SJSA1 (cell line): ENCODE results near the gene ACOT6. TPM values are rescaled to one million over a fixed set of nuclear protein-coding genes. Genes with fewer than 3 reads are reported as not detected.
"Not testable (repeated sequence)": the region's sequence is repeated elsewhere in the genome, so short reads cannot be mapped to it uniquely, and the experiment has no call there.

ENCODE experiments used
- DNase-seq, 2 experiments: peaks; one replicate each; pipeline ENCODE4 v3.0.0-alpha.2; 2015 to 2020; ENCODE audit warnings: low spot score in 2 of 2, low read depth in 1 of 2
- H3K27ac ChIP-seq: fragments of 250-450 bp; sonication (Bioruptor Pico); 2 replicates; pipeline ENCODE4 v1.5.1; 2020; ENCODE audit warnings: mild to moderate bottlenecking, moderate library complexity
- H3K27me3 ChIP-seq: fragments of 250-450 bp; sonication (Bioruptor Pico); replicated peaks from 2 replicates; pipeline ENCODE4 v1.5.1; 2020; ENCODE audit warnings: mild to moderate bottlenecking, moderate library complexity
- H3K36me3 ChIP-seq: fragments of 250-450 bp; sonication (Bioruptor Pico); 2 replicates; pipeline ENCODE4 v1.5.1; 2020; ENCODE audit warnings: mild to moderate bottlenecking
- H3K4me1 ChIP-seq: fragments of 250-450 bp; sonication (Bioruptor Pico); replicated peaks from 2 replicates; pipeline ENCODE4 v1.6.1; 2021; ENCODE audit warnings: mild to moderate bottlenecking
- H3K4me3 ChIP-seq: fragments of 250-450 bp; sonication (Bioruptor Pico); 2 replicates; pipeline ENCODE4 v1.5.1; 2020; ENCODE audit warnings: mild to moderate bottlenecking
- H3K9me3 ChIP-seq: fragments of 250-450 bp; sonication (Bioruptor Pico); replicated peaks from 2 replicates; pipeline ENCODE4 v1.5.1; 2020; ENCODE audit warnings: mild to moderate bottlenecking
- total RNA-seq: library from RNA; depleted of rRNA; stranded (reverse); fragments of >200 nt; shearing (Covaris generic); gene quantifications from 2 replicates; pipeline ENCODE4 v1.2.3, GENCODE V29; 2014

Gene ACOT6
- total RNA-seq, 1 experiment from 2014 or later: not detected

DNA sequence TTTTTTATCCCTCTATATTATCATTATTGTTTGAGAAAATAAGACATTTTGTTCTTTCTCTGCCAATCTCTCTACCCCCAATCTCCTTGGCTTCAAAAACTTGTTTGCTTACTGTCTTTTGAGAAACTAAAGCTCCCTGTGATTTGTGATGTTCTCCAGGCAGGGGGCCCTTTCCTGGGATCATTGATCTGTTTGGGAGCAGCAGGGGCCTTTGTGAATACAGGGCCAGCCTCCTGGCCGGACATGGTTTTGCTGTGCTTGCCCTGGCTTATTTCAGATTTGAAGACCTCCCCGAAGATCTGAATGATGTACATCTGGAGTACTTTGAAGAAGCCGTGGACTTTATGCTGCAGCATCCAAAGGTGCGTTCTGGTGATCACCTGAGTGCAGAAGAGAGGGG lies 4.5 kb downstream of the ACOT6 start:
- H3K4me1 ChIP-seq: peaks cover 7% of the 10 kb centered on the region
- no peak overlapping the region for H3K4me3 ChIP-seq
- H3K36me3 ChIP-seq: no peaks in the 10 kb centered on the region; the same call in 1 of the 2 replicates
- no peak for DNase-seq
- H3K27ac ChIP-seq: no peak overlapping the region
- no peaks in the 10 kb centered on the region for H3K9me3 ChIP-seq
- no peaks in the 10 kb centered on the region for H3K27me3 ChIP-seq

DNA sequence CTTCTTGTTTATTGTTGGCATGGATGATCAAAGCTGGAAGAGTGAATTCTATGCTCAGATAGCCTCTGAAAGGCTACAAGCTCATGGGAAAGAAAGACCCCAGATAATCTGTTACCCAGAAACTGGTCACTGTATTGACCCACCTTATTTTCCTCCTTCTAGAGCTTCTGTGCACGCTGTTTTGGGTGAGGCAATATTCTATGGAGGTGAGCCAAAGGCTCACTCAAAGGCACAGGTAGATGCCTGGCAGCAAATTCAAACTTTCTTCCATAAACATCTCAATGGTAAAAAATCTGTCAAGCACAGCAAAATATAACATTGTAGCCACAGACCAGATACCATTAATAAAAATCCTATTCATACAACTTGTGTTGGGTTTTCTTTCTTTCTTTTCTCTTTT lies 7.2 kb downstream of the ACOT6 start:
- H3K36me3 ChIP-seq: no peaks in the 10 kb centered on the region
- DNase-seq: no peak
- H3K27ac ChIP-seq: no peak overlapping the region
- H3K27me3 ChIP-seq: no peaks in the 10 kb centered on the region
- no peak overlapping the region for H3K4me3 ChIP-seq
- H3K4me1 ChIP-seq: no peaks in the 10 kb centered on the region
- H3K9me3 ChIP-seq: no peaks in the 10 kb centered on the region

DNA sequence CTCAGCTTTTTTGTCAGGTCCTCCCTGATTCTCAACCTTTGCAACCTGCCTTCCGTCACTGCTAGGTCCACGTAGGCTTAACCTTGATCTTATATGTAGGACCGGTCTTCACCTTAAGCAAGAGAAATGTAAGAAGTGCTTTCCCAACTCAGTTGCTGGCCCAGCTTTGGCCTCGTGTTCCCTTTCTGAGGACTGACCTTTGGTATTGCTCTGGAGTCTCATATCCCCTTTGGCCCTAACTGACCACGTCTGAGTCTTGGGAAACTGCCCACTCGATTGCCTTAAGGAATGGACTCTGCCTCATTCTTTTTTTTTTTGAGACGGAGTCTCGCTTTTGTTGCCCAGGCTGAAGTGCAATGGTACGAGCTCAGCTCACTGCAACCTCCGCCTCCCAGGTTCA lies 8.0 kb downstream of the ACOT6 start:
- Histone ChIP-seq H3K27ac (no peak overlapping the region), H3K36me3 (no peaks in the 10 kb centered on the region), H3K4me1 (no peaks in the 10 kb centered on the region), H3K4me3 (no peak overlapping the region), H3K9me3 (no peaks in the 10 kb centered on the region), H3K27me3 (no peaks in the 10 kb centered on the region)
- no peak for DNase-seq

DNA sequence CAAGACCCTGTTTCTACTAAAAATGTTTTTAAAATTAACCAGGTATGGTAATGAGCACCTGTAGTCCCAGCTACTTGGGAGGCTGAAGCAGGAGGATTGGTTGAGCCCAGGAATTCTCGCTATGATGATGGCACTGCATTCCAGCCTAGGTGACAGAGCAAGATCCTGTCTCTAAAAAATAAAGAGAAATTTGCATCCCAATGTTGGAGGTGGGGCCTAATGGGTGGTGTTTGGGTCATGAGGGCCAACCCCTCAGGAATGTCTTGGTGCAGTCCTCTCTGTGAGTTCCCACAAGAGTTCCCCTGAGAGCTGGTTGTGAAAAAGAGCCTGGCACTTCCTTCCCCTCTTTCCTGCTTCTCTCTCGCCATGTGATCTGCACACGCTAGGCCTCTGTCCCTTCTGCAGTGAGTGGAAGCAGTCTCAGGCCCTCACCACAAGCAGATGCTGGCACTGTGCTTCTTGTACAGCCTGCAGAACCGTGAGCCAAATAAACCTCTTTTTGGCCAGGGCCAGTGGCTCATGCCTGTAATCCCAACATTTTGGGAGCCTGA lies 11.3 kb downstream of the ACOT6 start:
- Histone ChIP-seq H3K27me3 (no peaks in the 10 kb centered on the region), H3K4me1 (no peaks in the 10 kb centered on the region), H3K4me3 (no peak overlapping the region), H3K9me3 (no peaks in the 10 kb centered on the region), H3K36me3 (no peaks in the 10 kb centered on the region), H3K27ac (no peak overlapping the region)
- DNase-seq: no peak

DNA sequence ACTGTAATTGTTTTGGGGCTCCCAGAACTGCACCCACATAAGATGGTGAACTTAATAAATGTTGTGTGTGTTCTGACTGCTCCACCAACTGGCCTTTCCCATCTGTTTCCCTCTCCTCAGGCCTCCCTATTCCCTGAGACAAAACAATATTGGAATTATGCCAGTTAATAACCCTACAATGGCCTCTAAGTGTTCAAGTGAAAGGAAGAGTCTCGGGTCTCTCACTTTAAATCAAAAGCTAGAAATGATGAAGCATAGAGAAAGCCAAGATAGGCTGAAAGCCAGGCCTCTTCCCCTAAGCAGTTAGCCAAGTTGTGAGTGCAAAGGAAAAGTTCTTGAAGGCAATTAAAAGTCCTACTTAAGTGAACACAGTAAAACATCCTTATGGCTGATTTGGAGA lies 13.4 kb downstream of the ACOT6 start:
- no peak for DNase-seq
- H3K27ac ChIP-seq: no peak overlapping the region
- H3K4me3 ChIP-seq: no peak overlapping the region
- no peaks in the 10 kb centered on the region for H3K4me1 ChIP-seq
- no peaks in the 10 kb centered on the region for H3K9me3 ChIP-seq
- no peaks in the 10 kb centered on the region for H3K27me3 ChIP-seq
- no peaks in the 10 kb centered on the region for H3K36me3 ChIP-seq

DNA sequence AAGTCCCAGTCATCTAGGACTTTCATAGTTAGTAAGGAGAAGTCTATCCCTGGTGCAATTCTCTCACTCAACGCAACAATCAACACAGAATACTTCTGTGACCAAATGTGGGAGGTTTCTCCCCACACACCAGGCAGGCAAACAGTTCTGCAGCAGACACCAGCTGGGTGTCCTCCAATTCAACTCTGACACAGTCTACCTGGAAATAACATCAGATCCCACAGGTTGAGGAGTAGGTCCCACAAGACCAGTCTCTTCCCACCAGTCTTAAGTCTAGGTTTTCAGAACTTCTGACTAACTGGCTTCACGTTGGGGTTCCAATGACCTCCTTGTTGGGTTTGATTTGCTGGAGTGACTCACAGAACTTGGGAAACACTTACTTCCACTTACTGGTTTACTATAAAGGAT lies 14.8 kb downstream of the ACOT6 start:
- Histone ChIP-seq H3K27ac (no peak overlapping the region), H3K36me3 (no peaks in the 10 kb centered on the region), H3K4me1 (no peaks in the 10 kb centered on the region), H3K9me3 (no peaks in the 10 kb centered on the region), H3K27me3 (no peaks in the 10 kb centered on the region), H3K4me3 (no peak overlapping the region)
- DNase-seq: no peak

DNA sequence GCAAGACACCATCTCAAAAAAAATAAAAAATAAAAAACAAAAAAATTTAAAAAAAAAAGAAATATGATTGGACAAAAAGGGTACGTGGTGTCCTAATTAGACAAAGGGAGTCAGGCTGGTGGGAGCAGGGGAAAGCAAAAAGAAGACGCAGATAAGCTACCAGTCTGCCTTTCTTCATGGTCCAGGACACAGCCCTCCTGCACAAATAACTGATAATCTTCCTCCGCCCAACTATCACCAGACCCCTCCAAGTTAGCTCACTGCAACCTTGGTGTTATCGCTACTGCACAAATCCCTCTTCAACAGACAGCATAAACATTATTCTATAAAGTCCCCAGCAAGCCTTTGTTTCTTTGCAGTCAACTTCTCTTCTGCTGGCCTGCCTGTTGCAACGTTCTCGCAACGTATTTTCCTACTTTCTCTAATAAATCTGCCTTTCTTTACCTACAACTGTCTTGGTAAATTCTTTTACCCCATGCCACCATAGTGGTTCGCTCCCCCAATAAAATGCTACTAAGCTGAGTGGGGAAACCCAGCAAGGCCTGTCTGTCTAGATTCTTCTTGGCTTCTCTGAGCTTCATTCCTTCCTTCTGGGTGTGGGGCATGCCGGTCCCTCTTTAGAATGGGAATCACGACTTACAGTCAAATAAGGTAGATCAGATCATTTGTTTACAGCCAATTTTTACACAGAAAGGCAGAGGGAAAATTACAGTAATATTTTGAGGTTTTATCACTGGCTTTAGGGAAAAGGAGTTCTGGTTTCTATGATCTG lies 17.9 kb downstream of the ACOT6 start:
- no peak for DNase-seq
- Histone ChIP-seq H3K27me3 (no peaks in the 10 kb centered on the region), H3K36me3 (no peaks in the 10 kb centered on the region), H3K27ac (no peak overlapping the region), H3K4me3 (no peak overlapping the region), H3K9me3 (no peaks in the 10 kb centered on the region), H3K4me1 (no peaks in the 10 kb centered on the region)

DNA sequence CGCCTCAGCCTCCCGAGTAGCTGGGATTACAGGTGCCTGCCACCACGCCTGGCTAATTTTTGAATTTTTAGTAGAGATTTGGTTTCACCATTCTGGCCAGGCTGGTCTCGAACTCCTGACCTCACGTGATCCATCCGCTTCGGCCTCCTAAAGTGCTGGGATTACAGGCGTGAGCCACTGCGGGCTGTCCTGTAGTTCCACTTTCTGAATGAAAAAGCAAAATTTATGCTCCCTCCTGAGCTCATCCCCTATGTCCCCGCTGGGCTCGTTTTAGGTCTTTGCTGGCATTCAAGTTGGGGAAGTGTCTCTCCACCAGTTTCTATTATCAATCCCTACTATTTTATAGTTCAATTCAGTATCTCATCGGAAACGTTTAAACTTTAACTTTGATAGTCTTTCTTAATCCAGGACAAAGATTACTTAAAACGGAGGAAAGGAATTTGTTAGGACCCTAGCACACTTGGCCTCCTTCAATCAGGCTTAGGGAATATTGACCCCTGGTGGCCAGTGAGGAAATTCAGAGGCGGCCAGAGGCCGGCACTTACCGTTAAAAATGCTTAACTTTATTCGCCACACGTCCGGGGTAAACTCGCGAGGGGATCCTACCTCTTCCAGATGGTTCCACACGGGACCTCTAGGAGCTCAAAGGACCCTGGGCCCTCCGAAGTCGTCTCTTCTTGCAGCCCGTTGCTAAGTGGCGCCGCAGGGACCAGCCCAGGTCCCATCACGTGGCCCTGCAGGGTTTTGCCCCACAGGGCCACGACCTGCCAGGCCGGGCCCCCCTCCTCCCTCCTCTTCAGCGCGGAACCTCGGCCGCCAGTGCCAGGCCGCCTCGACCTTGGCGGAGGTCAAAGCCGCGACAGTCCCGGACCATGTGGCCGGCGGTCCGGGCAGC lies 21.0 kb downstream of the ACOT6 start:
- DNase-seq: peak in 1 of 2 experiments; percentile 20
- Histone ChIP-seq H3K9me3 (no peaks in the 10 kb centered on the region), H3K4me1 (no peaks in the 10 kb centered on the region), H3K27me3 (no peaks in the 10 kb centered on the region), H3K36me3 (no peaks in the 10 kb centered on the region), H3K27ac (no peak overlapping the region), H3K4me3 (no peak overlapping the region)

DNA sequence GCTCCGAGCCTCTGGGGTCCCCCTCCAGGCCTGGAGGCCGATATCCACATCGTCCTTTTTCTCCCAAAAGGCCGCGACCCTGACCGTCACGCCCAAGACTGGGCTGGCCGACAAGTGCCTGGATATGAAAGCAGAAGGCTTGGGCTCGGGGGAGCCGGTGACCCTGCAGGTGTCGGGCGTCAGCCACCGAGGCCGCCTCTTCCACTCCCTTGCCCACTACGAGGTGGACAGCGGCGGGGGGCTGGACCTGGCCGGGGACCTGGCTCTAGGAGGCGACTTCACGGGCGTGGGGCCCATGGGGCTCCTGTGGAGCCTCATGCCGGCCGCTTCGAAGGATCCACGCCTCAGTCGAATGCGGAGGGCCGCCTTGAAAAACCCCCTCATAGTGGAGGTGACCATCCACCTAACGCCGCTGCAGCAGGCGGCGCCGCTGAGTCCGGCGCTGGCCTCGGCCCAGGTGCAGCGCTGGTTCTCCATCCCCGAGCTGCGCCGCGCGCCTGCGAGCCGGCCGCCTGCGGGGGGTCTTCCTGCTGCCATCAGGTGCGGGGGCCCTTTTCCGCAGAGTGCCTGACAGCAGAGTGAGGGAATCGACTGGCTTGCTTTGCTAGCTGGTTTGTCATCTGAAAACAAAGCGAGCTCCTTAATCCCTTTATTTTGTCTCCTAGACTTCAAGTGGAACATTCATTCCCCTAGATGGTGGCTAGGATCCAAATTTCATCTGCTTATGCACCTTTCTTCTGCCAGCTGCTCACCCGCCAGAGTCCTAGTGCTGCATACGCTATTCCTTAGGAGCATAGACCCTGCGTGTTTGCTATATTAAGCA lies 21.9 kb downstream of the ACOT6 start:
- Histone ChIP-seq H3K9me3 (no peaks in the 10 kb centered on the region), H3K27ac (no peak overlapping the region), H3K36me3 (no peaks in the 10 kb centered on the region), H3K27me3 (no peaks in the 10 kb centered on the region), H3K4me1 (peaks cover 1% of the 10 kb centered on the region), H3K4me3 (no peak overlapping the region)
- no peak for DNase-seq

DNA sequence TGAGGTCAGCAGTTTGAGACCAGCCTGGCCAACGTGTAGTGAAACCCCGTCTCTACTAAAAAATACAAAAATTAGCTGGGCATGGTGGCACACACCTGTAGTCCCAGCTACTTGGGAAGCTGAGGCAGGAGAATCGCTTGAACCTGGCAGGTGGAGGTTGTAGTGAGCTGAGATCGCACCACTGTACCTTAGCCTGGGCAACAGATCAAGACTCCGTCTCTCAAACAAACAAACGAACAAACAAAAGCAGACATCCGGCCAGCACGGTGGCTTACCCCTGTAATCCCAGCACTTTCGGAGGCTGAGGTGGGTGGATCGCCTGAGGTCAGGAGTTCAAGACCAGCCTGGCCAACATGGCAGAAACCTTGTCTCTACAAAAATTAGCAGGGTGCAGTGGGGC lies 24.0 kb downstream of the ACOT6 start:
- H3K36me3 ChIP-seq, DNase-seq: not testable (repeated sequence)
- peaks cover 10% of the 10 kb centered on the region for H3K4me1 ChIP-seq

DNA sequence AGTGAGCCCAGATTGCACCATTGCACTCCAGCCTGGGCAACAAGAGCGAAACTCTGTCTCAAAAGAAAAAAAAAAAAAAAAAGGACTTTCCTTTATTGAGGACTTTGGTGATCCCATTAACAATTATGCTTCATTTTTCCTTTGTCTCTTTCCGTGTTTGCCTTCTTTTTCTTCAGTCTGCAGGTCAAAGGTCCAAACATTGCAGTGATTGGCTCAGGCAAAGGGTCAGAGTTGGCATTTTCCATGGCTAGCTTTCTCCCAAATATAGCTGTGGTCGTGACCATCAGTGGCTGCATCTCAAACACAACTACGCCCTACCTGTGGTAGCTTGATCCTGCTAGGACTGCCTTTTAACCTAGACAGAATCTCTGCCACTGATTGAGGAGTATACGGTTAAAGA lies 25.5 kb downstream of the ACOT6 start:
- no peaks in the 10 kb centered on the region for H3K9me3 ChIP-seq
- no peaks in the 10 kb centered on the region for H3K27me3 ChIP-seq
- no peak for DNase-seq
- H3K4me3 ChIP-seq: no peak overlapping the region
- H3K27ac ChIP-seq: no peak overlapping the region
- peaks cover 10% of the 10 kb centered on the region for H3K4me1 ChIP-seq
- H3K36me3 ChIP-seq: no peaks in the 10 kb centered on the region

More for the DNA sequence above, 24.0 kb downstream of the ACOT6 start:
- H3K27me3 ChIP-seq, H3K4me3 ChIP-seq, H3K9me3 ChIP-seq, H3K27ac ChIP-seq: not testable (repeated sequence)

DNA sequence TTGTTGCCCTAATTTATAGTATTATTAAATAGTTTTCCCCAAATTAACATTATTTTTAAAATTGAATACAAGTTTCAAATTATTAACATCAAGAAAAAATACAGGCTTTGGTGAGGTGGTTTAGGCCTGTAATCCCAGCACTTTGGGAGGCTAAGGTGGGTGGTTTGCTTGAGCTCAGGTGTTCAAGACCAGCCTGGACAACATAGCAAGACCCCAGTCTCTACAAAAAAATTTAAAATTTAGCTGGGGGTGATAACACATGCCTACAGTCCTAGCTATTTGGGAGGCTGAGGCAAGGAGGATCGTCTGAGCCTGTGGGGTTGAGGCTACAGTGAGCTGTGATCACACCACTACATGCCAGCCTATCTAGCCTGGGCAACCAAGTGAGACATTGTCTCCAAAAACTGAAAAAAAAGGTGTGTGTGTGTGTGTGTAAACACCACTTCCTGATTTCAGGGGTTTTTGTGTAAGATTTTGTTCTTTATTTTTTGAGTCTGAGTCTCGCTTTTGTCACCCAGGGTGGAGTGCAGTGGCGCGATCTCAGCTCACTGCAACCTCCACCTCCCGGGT lies 28.6 kb downstream of the ACOT6 start:
- H3K27ac ChIP-seq: no peak overlapping the region
- H3K9me3 ChIP-seq: no peaks in the 10 kb centered on the region
- H3K36me3 ChIP-seq: no peaks in the 10 kb centered on the region
- peaks cover 26% of the 10 kb centered on the region for H3K4me1 ChIP-seq
- H3K27me3 ChIP-seq: no peaks in the 10 kb centered on the region
- no peak overlapping the region for H3K4me3 ChIP-seq
- DNase-seq: no peak

DNA sequence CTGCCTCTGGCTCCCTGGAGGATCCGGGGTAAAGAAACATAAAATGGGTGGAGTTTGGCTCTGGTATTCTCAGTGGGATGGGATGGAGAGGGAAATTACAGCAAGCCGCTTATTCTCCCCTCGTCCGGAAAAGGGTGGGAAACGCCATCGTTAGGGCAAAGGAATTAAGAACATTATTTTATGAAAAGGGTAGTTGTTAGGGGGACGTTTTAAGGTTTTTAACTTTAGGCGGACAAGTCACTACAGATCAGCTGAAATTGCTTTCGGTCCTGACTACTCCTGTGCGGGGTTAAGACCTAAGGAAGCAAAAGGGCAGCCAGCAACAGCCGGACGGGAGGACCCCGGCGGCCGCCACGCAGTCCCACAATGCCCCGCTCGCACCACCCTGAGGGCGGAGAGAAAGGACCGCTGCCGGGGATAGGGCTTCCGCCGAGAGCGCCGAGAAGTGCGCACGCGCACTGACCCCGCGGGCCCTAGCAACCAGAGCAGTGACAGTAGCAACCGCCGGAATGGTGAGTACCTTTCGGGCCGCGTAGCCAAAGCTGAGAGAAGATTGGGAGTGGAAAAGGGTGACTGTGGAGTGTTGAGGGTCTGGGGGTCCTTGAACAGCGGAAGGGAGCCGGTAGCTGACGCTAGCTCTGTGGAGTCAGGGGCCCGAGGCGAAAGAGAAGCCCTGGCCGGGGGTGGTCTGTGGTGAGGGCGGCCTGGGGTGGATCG lies 32.4 kb downstream of the ACOT6 start, which contains the start of gene DNAL1:
Gene DNAL1 (plus strand): TSS at position 456 of the 717 bp plus-strand sequence. CDS start 54 bp downstream, at position 510.
- H3K27ac ChIP-seq: peak within 1 kb of the TSS; percentile 75
- peak within 1 kb of the TSS; percentile 57 for H3K4me3 ChIP-seq

More for the DNA sequence above, 32.4 kb downstream of the ACOT6 start, which contains the start of gene DNAL1:
- H3K4me1 ChIP-seq: peaks cover 20% of the 10 kb centered on the region
- DNase-seq: peak; percentile 89 to 93
- H3K9me3 ChIP-seq: no peaks in the 10 kb centered on the region
- no peaks in the 10 kb centered on the region for H3K27me3 ChIP-seq
- no peaks in the 10 kb centered on the region for H3K36me3 ChIP-seq
